NCI-H1930 (cell line): ENCODE data around the gene DDHD1.

Experiments used
- DNase-seq, 2 experiments: peaks; one replicate each; lab custom pipeline; 2025; lab: John Stamatoyannopoulos, UW

DDHD1 gene

DNA sequence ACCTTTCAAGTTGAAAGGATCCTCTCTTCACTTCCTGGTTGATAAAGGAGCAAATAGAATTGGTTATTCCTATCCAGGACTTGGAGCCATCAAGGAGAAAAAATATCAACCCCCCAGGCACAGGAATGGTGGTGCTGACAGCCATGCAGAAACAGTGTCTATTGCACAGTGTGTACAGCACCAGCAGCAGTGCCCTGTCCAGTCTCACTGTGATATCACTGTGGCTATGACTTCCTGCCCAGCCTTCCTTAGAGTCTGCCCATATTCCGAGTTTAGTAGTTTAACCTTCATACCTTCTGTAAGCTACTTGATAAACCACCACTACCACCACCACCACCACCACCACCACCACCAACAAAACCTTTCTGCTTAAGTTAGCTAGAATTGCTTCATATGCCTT lies 157.1 kb downstream of the DDHD1 start:
- DNase-seq, result no peak

DNA sequence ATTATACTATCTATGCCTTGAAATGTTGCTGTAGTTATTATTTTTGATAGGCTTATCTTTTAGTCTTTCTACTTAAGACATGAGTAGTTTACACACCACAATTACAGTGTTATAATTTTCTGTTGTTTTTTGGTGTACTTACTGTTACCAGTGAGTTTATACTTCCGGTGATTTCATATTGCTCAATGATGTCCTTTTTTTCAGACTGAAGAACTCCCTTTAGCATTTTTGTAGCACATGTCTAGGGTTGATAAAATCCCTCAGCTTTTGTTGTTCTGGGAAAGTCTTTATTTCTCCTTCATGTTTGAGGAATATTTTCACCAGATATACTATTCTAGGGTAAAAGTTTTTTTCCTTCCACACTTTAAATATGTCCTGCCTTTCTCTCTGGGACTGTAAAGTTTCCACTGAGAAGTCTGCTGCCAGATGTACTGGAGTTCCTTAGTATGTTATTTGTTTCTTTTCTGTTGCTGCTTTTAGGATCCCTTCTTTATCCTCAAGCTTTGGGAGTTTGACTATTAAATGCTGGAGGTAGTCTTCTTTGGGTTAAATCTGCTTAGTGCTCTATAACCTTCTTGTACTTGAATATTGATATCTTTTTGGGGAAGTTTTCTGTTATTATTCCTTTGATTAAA lies 160.8 kb downstream of the DDHD1 start:
- DNase-seq, result no peak

DNA sequence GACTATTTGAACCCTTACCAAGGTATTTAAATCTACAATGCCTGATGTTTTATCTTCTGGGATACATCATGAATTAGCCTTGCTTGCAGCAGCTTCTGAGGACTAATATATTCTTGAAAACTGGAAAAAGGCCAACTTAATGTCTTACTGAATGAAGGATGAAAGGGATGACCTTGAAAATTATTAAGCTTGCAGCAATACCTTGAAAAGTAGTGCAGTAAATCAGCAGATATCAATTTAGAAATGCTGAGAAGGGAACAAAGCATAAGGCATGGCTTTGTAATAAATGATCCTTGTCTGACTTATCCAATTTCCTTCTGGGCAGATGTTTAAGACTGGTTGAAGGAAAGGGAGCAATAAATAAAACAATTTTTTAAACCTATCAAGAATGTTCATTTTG lies 165.0 kb downstream of the DDHD1 start:
- no peak for DNase-seq

DNA sequence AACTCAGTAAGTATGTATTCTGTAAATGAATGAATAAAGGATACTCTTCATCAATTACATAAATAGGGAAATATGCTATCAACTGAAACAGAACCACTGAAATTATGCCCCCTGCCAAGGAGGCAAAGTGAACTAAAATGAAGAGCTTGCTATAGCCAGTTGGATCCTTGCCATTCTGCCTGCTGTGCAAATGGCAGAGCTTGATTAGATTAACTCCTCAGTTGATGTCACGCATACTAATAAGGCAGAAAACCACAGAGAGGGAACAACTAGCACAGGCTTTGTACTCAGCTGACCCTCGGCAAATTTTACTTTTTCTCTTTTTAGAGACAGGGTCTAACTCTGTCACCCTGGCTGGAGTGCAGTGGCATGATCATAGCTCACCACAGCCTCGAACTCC lies 165.6 kb downstream of the DDHD1 start:
- no peak for DNase-seq

DNA sequence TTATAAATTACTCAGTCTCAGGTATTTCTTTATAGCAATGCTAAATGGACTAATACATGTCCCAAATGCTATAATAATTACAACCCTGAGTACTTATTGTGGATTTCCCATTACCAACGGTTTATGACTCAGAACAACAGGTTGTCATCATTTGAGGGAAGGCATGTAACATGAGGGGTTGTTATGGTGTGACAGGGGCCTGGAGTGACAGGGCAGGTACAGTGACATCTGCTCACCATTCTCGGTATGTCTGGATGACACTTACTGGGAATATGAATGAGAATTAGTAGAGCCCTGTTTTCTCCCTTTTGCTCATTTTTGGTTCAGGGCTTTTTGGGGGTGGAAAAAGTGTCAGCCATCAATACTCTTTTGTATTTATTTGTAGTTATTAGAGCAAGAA lies 166.1 kb downstream of the DDHD1 start:
- no peak for DNase-seq
